Chondrocyte (in vitro differentiated cells): ENCODE measurements around the gene CRABP1. TPM values are rescaled to one million over a fixed set of nuclear protein-coding genes. Genes with fewer than 3 reads are reported as not detected.
A peak's percentile ranks its signal among the peaks of the same experiment; 100 is the strongest.

Experiments used
- DNase-seq: peaks from one replicate; pipeline ENCODE4 v3.0.0; 2021; ENCODE audit warnings: mixed read lengths, low spot score
- H3K27ac Mint-ChIP-seq: one replicate; pipeline ENCODE4 v1.8.0; 2021; ENCODE audit warnings: mild to moderate bottlenecking, moderate library complexity, mixed read lengths; ENCODE audit not compliant: unreplicated experiment
- H3K27me3 Mint-ChIP-seq: 2 replicates; pipeline ENCODE4 v1.8.0; 2021; ENCODE audit warnings: low read depth, mixed read lengths
- H3K36me3 Mint-ChIP-seq: 2 replicates; pipeline ENCODE4 v1.8.0; 2021; ENCODE audit warnings: low read depth, mixed read lengths
- H3K4me1 Mint-ChIP-seq: 2 replicates; pipeline ENCODE4 v1.8.0; 2021; ENCODE audit warnings: low read depth, mild to moderate bottlenecking, mixed read lengths
- H3K4me3 Mint-ChIP-seq: one replicate; pipeline ENCODE4 v1.8.0; 2021; ENCODE audit warnings: mild to moderate bottlenecking, moderate library complexity, mixed read lengths; ENCODE audit not compliant: unreplicated experiment
- H3K9me3 Mint-ChIP-seq: 2 replicates; pipeline ENCODE4 v1.8.0; 2021; ENCODE audit warnings: low read depth, mixed read lengths
- total RNA-seq: library from RNA; stranded (reverse); gene quantifications from 3 replicates; pipeline ENCODE4 v1.2.1, GENCODE V29; 2021
- TF ChIP-seq, protein P1 (sequence below): fragments of 200-600 bp; sonication (generic); IDR thresholded peaks from 2 replicates; pipeline ENCODE4 v1.5.0; 2021; ENCODE audit warnings: antibody characterized with exemption, mild to moderate bottlenecking, moderate library complexity

The CRABP1 gene
- total RNA-seq, 1 donor from 2014 or later, result not detected

DNA sequence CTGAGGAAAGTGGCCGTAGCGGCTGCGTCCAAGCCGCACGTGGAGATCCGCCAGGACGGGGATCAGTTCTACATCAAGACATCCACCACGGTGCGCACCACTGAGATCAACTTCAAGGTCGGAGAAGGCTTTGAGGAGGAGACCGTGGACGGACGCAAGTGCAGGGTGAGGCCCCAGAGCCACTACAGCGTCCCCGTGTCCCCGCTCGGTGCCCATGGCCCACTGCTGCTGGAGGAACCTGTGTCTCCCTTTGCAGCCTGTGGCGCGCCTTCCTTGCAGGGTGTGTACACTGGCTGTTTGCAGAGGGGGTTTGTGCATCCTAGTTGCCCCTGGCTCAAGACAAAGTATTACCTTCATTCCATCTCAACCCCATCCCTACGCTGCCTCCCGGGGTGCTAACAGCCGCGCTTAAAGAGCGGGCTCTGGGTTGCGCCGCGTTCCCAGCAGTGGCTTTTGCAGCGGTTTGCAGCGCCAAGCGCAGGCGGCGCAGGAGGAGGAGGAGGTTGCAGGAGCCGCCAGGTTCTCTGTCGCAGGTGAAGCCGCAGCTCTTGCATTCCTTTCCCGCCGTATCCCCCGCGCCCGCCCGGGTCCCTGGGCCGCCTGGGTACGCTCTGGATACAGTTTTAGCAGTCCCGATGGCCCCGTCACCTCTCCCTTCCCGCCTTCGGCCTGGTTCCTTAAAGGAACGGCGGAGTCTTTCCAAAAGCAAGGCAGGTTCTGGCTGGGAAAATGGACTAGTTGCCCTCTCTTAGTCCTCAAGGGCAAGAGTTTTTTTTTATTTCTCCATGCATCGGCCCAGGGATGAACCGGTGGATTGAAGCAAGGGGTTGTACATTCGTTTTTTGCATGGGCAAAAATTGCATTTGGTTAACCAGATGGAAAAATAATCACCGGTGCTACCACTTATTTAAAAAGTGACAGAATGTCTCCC is 1.2 kb downstream of the CRABP1 start:
- H3K27ac Mint-ChIP-seq, result no peak overlapping the region
- TF ChIP-seq, protein P1, sequence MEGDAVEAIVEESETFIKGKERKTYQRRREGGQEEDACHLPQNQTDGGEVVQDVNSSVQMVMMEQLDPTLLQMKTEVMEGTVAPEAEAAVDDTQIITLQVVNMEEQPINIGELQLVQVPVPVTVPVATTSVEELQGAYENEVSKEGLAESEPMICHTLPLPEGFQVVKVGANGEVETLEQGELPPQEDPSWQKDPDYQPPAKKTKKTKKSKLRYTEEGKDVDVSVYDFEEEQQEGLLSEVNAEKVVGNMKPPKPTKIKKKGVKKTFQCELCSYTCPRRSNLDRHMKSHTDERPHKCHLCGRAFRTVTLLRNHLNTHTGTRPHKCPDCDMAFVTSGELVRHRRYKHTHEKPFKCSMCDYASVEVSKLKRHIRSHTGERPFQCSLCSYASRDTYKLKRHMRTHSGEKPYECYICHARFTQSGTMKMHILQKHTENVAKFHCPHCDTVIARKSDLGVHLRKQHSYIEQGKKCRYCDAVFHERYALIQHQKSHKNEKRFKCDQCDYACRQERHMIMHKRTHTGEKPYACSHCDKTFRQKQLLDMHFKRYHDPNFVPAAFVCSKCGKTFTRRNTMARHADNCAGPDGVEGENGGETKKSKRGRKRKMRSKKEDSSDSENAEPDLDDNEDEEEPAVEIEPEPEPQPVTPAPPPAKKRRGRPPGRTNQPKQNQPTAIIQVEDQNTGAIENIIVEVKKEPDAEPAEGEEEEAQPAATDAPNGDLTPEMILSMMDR, result no peak
- no peak for DNase-seq
- H3K9me3 Mint-ChIP-seq, result no peaks in the 10 kb centered on the region
- no peaks in the 10 kb centered on the region for H3K36me3 Mint-ChIP-seq
- peaks cover 18% of the 10 kb centered on the region for H3K4me1 Mint-ChIP-seq
- H3K27me3 Mint-ChIP-seq, result peaks cover 74% of the 10 kb centered on the region
- peak overlapping the region; percentile 28 for H3K4me3 Mint-ChIP-seq

DNA sequence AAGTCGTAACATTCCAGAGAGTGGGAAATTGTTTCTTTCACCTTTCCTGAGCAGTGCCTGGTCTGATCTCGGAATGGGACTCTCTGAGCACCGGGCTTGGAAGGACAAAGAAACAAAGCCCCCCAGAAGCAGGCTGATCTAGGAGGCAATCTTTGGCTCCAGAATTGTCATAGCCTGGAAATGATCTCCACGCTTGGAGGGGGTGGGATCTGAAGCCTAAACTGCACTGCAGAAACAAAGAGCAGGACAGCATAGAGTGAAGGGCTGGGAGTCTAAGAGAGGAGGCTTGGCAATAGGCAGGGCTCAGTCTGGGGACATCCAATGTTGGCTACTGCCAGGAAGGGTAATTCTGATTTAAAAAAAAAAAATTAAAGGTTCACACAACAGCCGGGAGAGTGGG is 1.9 kb downstream of the CRABP1 start:
- Mint-ChIP-seq H3K27ac (no peak overlapping the region), H3K4me3 (no peak overlapping the region), H3K36me3 (no peaks in the 10 kb centered on the region), H3K4me1 (peaks cover 18% of the 10 kb centered on the region), H3K9me3 (no peaks in the 10 kb centered on the region), H3K27me3 (peaks cover 80% of the 10 kb centered on the region)
- TF ChIP-seq, protein P1, result no peak
- DNase-seq, result no peak

DNA sequence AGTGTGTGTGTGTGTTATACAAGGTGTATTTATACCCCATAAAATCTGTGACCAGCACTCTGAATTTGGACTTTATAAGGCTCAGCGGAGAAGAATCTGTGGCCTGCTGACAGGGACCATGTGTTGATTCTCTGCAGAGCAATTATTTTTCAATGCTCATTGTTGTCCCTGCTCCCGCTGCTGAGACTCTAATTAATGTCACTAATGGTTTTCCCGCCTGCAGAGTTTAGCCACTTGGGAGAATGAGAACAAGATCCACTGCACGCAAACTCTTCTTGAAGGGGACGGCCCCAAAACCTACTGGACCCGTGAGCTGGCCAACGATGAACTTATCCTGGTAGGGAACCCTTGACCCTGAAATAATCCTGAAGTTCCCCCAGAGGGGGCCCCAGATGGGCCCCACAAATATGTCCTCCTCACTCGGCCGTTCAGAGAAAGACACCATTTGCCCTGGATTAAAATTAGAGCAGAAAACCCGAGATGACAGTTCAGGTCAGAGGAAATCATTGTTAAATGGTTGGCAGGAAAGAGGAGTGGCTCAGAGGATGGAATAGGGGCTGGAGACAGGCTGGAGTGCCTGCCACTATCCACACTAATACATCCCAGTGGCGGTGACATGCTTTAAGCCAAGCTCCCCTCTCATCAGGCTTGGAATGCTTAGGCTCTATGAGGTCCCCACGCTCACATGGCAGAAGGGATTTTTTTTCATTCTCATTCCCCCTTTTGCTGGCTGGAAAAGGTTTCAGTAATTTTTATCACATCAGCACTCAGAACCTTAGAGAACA is 3.3 kb downstream of the CRABP1 start:
- DNase-seq, result no peak
- Mint-ChIP-seq H3K4me1 (peaks cover 18% of the 10 kb centered on the region), H3K36me3 (no peaks in the 10 kb centered on the region), H3K27me3 (peaks cover 81% of the 10 kb centered on the region), H3K9me3 (no peaks in the 10 kb centered on the region), H3K27ac (no peak overlapping the region), H3K4me3 (no peak overlapping the region)
- TF ChIP-seq, protein P1, result no peak

DNA sequence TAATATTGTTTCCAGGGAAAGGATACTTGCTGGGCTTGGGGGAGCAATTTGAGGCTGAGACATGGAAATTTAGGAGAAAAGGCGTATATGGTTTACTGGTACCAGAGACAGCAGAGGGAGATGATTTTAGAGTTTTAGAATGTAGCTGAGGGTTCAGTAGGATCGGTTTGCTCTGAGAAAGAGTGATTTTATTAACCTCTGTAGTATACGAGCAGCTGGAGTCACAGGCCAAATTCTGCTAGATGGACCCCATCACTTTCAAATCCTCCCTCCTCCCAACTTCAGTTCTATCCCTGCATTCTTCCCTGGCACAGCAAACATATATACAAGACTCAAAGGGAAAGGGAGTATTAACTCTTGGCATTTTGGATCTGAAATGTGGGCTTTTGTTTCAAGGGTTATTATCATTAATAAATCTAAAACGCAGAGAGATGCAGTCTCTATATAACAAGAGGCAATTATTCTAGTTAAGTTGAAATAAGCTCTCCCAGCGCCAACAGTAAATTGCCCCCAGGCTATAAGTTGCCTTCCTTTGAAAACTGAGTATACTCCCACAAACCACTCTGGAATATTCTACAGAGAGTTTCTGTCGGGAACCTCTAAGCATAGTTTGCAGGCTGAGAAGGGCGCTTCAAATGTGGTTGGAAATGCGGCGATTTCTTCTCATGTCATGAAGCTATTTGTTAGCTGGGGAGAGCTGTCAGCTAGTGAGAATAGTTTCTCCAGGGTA is 5.4 kb downstream of the CRABP1 start:
- H3K4me3 Mint-ChIP-seq, result no peak overlapping the region

More for the DNA sequence above, 5.4 kb downstream of the CRABP1 start:
- Mint-ChIP-seq H3K27ac (no peak overlapping the region), H3K36me3 (no peaks in the 10 kb centered on the region), H3K4me1 (peaks cover 11% of the 10 kb centered on the region), H3K27me3 (peaks cover 64% of the 10 kb centered on the region), H3K9me3 (no peaks in the 10 kb centered on the region)
- TF ChIP-seq, protein P1, result no peak
- DNase-seq, result no peak
